ENCODE data around the gene WDR45.

The WDR45 gene

GRCh38 chrX:49042581-49043219 is 37.0 kb downstream of the WDR45 start:
- POLR2A ChIA-PET = interaction anchor here (0.6 to 0.7 kb wide), 2 partner anchors 95 to 440 kb away, joined by 5 read pairs; no protein-coding TSS in a partner anchor
- no peak for DNase-seq (ENCODE audit: extremely low spot score)
- CTCF ChIA-PET = interaction anchor here (1.0 to 1.6 kb wide), 5 partner anchors 12 to 121 kb away, joined by 3 to 5 read pairs (median 4); partner anchors contain the start of gene GRIPAP1
- no peak for TF ChIP-seq CTCF (IDR thresholded peaks at IDR 0.05; ENCODE audit: control extremely low read depth, extremely low read depth, low read depth, missing control alignments)

- POLR2A ChIA-PET = no interaction called here
- DNase-seq (ENCODE audit: extremely low spot score) = no peak
- CTCF ChIA-PET = interaction anchor here (1.0 to 1.6 kb wide), 4 partner anchors 40 to 122 kb away, joined by 3 to 4 read pairs (median 3); partner anchors contain the start of gene GRIPAP1
- no peak for TF ChIP-seq CTCF (IDR thresholded peaks at IDR 0.05; ENCODE audit: control extremely low read depth, extremely low read depth, low read depth, missing control alignments)
Measured at GRCh38 chrX:49041744-49042580, 37.7 kb downstream of the WDR45 start.

GRCh38 chrX:49040376-49040955 is 39.2 kb downstream of the WDR45 start:
- no peak for TF ChIP-seq CTCF (IDR thresholded peaks at IDR 0.05; ENCODE audit: control extremely low read depth, extremely low read depth, low read depth, missing control alignments)
- CTCF ChIA-PET = no interaction called here
- no peak for DNase-seq (ENCODE audit: extremely low spot score)
- POLR2A ChIA-PET = no interaction called here

GRCh38 chrX:49039598-49040375 is 39.9 kb downstream of the WDR45 start:
- no peak for DNase-seq (ENCODE audit: extremely low spot score)
- CTCF ChIA-PET = no interaction called here
- POLR2A ChIA-PET = no interaction called here
- no peak for TF ChIP-seq CTCF (IDR thresholded peaks at IDR 0.05; ENCODE audit: control extremely low read depth, extremely low read depth, low read depth, missing control alignments)

GRCh38 chrX:49037883-49038475 is 41.7 kb downstream of the WDR45 start:
- ChIA-PET CTCF (no interaction called here), POLR2A (no interaction called here)
- no peak for TF ChIP-seq CTCF (IDR thresholded peaks at IDR 0.05; ENCODE audit: control extremely low read depth, extremely low read depth, low read depth, missing control alignments)
- DNase-seq (ENCODE audit: extremely low spot score) = no peak
